ENCODE data around the gene DKK3.
"Not testable (repeated sequence)": the region's sequence is repeated elsewhere in the genome, so short reads cannot be mapped to it uniquely, and the experiment has no call there.

Gene DKK3

GRCh38 chr11:12007769-12008737, at the start of gene DKK3:
TSS of gene DKK3 (minus strand) at chr11:12008626. CDS start at chr11:12008582, 44 bp downstream.
- intact Hi-C loops (cut with DNase I), result no loop called here
- peak in 8 of 10 donors; percentile 44 to 93 (median 50) for DNase-seq

- intact Hi-C loops (cut with DNase I), result no loop called here
- DNase-seq, result no peak
These were observed 49.0 kb upstream of the DKK3 start for GRCh38 chr11:12057299-12057980.

GRCh38 chr11:12056119-12056518, 47.7 kb upstream of the DKK3 start:
- intact Hi-C loops (cut with DNase I), result no loop called here
- no peak for DNase-seq

- no peak for DNase-seq
- intact Hi-C loops (cut with DNase I), result no loop called here
These were observed 45.4 kb upstream of the DKK3 start for GRCh38 chr11:12053606-12054361.

GRCh38 chr11:12052676-12053605, 44.5 kb upstream of the DKK3 start:
- DNase-seq, result peak in 5 of 10 donors; percentile 21 to 87 (median 83)
- intact Hi-C loops (cut with DNase I), result no loop called here

- no peak for DNase-seq
- intact Hi-C loops (cut with DNase I), result no loop called here
These were observed 42.8 kb upstream of the DKK3 start for GRCh38 chr11:12051287-12051662.

- no peak for DNase-seq
- intact Hi-C loops (cut with DNase I), result no loop called here
These were observed 42.3 kb upstream of the DKK3 start for GRCh38 chr11:12050470-12051286.

GRCh38 chr11:12048936-12049790, 40.7 kb upstream of the DKK3 start:
- intact Hi-C loops (cut with DNase I), result loop anchor here (10.0 kb wide), 1 partner anchor 74 kb away; no protein-coding TSS in a partner anchor
- no peak for DNase-seq

- intact Hi-C loops (cut with DNase I), result loop anchor here (1.0 to 10.0 kb wide), 3 partner anchors 72 to 235 kb away; no protein-coding TSS in a partner anchor
- DNase-seq, result no peak
These were observed 38.3 kb upstream of the DKK3 start for GRCh38 chr11:12046636-12047236.

- DNase-seq, result no peak
- intact Hi-C loops (cut with DNase I), result loop anchor here (2.0 to 10.0 kb wide), 2 partner anchors 71 to 245 kb away; no protein-coding TSS in a partner anchor
These were observed 37.6 kb upstream of the DKK3 start for GRCh38 chr11:12045914-12046635.

- DNase-seq, result peak in 7 of 10 donors; percentile 43 to 89 (median 61)
- intact Hi-C loops (cut with DNase I), result loop anchor here (1.0 to 10.0 kb wide), 4 partner anchors 70 to 244 kb away; partner anchors contain the start of gene USP47
These were observed 36.4 kb upstream of the DKK3 start for GRCh38 chr11:12044799-12045198.

GRCh38 chr11:12043959-12044791, 35.7 kb upstream of the DKK3 start:
- intact Hi-C loops (cut with DNase I), result loop anchor here (1.0 to 10.0 kb wide), 4 partner anchors 69 to 243 kb away; partner anchors contain the start of gene USP47

GRCh38 chr11:12043221-12043620, 34.8 kb upstream of the DKK3 start:
- intact Hi-C loops (cut with DNase I), result loop anchor here (5.0 to 10.0 kb wide), 2 partner anchors 68 to 201 kb away; partner anchors contain the start of gene USP47
- no peak for DNase-seq

More at GRCh38 chr11:12043959-12044791, 35.7 kb upstream of the DKK3 start:
- peak; percentile 59 to 96 (median 80) for DNase-seq

GRCh38 chr11:12042215-12042676, 33.8 kb upstream of the DKK3 start:
- intact Hi-C loops (cut with DNase I), result loop anchor here (5.0 to 10.0 kb wide), 2 partner anchors 67 to 200 kb away; partner anchors contain the start of gene USP47
- DNase-seq, result no peak

GRCh38 chr11:12040719-12041118, 32.3 kb upstream of the DKK3 start:
- intact Hi-C loops (cut with DNase I), result loop anchor here (5.0 to 10.0 kb wide), 2 partner anchors 66 to 198 kb away; partner anchors contain the start of gene USP47
- DNase-seq, result not testable (repeated sequence)

Measured in posterior cingulate gyrus (tissue), 11 donors.